Measurements from ENCODE around the gene ALDH3B2.

ALDH3B2 gene

DNA sequence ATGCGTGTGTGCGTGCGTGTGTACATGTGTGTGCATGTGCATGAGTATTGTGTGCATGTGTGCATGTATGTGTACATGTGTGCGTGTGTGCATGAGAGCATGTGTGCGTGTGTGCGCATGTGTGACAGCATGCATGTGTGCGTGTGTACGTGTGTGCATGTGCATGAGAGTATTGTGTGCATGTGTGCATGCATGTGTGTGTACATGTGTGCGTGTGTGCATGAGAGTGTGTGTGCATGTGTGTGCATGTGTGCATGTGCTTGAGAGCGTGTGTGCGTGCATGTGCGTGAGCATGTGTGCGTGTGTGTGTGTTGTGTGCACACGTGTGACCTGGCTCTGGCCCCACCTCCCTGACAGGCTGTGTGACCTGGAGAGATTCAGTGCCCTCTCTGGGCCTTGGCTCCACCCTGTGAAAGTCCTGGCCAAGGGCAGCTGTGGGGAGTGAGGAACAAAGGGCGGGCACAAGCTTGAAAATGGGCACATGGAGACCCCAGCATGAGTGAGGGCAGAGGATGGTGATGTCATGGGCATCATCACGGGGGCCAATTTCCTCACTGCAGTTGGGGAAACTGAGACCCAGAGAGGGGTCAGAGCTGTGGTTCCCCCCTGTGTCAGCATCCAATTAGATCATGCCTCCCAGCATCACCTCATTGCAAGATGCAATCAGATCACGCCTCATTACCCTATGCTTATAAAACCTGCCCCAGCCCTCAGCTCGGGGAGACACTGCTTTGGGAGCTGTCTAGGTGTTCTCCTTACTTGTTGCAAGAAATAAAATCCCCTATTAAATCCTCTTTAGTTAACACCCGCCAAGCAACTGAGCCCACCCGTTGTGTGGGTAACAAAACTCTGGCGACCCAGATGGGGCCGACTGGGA, 24.6 kb downstream of the ALDH3B2 start:
- Histone ChIP-seq H3K4me3 (ENCODE audit: low read length in 2 of 2) (peak overlapping the region; percentile 65 to 74), H3K27me3 (ENCODE audit: control insufficient read depth in 2 of 2, insufficient read depth in 2 of 2, low read length in 2 of 2) (peaks cover 0 to 2% of the 10 kb centered on the region in 2 donors), H3K4me1 (ENCODE audit: control insufficient read depth in 2 of 2, insufficient read depth in 2 of 2, low read length in 2 of 2) (peaks cover 29 to 31% of the 10 kb centered on the region in 2 donors), H3K36me3 (ENCODE audit: control insufficient read depth in 2 of 2, insufficient read depth in 2 of 2, low read length in 2 of 2) (no peaks in the 10 kb centered on the region), H3K9me3 (ENCODE audit: control insufficient read depth in 2 of 2, low read length in 2 of 2) (no peaks in the 10 kb centered on the region), H3K9ac (ENCODE audit: low read depth in 1 of 2, low read length in 2 of 2) (peak overlapping the region; percentile 56 to 63), H3K27ac (ENCODE audit: low read depth in 2 of 2, low read length in 2 of 2) (peak overlapping the region; percentile 61 to 78)

DNA sequence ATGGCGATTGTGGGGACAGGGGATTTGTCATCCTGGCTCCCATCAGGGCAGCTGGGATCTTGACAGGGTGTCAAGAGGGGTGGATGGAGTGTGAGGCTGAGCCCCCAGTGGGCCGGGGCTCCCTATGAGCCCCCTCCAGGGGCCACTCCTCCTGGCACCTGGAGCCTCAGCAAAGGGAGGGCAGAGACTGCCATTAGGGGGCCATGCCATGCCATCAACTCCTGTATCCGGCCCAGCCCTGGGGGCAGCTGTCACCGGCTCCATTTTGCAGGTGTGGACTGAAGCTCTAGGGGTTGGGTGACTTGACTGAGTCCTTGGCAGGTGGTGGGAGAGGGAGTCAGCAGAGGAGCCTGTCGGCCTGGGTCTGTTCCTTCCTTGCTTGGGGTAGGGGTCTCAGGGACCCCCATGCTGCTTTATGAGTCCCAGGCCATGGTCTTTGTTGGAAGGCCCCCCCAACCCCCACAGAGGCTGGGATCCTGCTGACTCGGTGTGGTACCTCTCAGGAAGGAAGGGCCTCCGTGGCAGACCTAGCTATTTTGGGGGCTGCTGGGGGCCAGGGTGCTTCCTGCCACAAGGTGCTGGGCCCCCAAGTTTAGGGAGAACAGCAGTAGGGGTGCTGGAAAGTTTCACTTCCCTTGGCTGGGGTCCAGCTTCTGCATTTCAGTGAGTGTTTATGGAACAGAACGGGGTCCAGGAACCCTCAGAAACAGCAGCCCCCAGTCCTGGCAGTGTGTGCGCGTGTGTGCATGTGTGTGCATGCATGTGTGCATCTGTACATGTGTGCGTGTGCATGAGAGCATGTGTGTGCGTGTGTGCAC, 25.4 kb downstream of the ALDH3B2 start:
- Histone ChIP-seq H3K4me3 (ENCODE audit: low read length in 2 of 2) (no peak overlapping the region), H3K27me3 (ENCODE audit: control insufficient read depth in 2 of 2, insufficient read depth in 2 of 2, low read length in 2 of 2) (peaks cover 0 to 2% of the 10 kb centered on the region in 2 donors), H3K36me3 (ENCODE audit: control insufficient read depth in 2 of 2, insufficient read depth in 2 of 2, low read length in 2 of 2) (no peaks in the 10 kb centered on the region), H3K9me3 (ENCODE audit: control insufficient read depth in 2 of 2, low read length in 2 of 2) (no peaks in the 10 kb centered on the region), H3K4me1 (ENCODE audit: control insufficient read depth in 2 of 2, insufficient read depth in 2 of 2, low read length in 2 of 2) (peaks cover 29 to 30% of the 10 kb centered on the region in 2 donors), H3K27ac (ENCODE audit: low read depth in 2 of 2, low read length in 2 of 2) (no peak overlapping the region), H3K9ac (ENCODE audit: low read depth in 1 of 2, low read length in 2 of 2) (no peak overlapping the region)

DNA sequence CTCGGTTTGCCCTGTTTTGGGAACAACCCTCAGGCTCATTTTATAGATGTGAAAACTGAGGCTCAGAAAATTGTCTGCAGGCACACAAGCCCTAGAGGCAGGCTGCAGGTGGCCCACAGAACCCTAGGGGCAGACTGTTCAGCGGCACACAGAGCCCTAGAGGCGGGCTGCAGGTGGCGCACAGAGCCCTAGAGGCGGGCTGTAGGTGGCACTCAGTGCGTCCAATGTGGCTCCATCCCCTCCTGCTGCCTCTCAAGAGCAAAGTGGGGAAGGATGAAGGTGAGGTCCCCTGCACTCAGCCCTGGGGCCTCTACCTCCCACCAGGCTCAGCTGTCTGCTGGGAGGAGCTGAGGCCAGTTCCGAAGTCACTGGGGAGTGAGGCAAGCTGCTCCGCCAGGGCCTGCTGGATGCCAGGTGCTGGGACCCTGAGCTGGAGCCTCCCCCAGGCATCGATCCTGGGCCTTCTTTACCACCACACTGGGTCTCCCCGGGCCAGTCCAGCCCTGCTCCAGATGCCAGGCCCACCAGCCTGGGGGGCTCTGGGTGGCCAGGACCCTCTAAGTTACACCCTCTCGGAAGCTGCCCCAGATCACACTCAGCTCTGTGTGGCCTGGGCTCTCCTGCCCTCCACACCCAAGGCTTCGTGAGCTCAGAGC, 26.2 kb downstream of the ALDH3B2 start:
- Histone ChIP-seq H3K4me1 (ENCODE audit: control insufficient read depth in 2 of 2, insufficient read depth in 2 of 2, low read length in 2 of 2) (peaks cover 29 to 30% of the 10 kb centered on the region in 2 donors), H3K4me3 (ENCODE audit: low read length in 2 of 2) (no peak overlapping the region), H3K27ac (ENCODE audit: low read depth in 2 of 2, low read length in 2 of 2) (no peak overlapping the region), H3K27me3 (ENCODE audit: control insufficient read depth in 2 of 2, insufficient read depth in 2 of 2, low read length in 2 of 2) (peaks cover 0 to 2% of the 10 kb centered on the region in 2 donors), H3K9me3 (ENCODE audit: control insufficient read depth in 2 of 2, low read length in 2 of 2) (no peaks in the 10 kb centered on the region), H3K9ac (ENCODE audit: low read depth in 1 of 2, low read length in 2 of 2) (no peak overlapping the region), H3K36me3 (ENCODE audit: control insufficient read depth in 2 of 2, insufficient read depth in 2 of 2, low read length in 2 of 2) (no peaks in the 10 kb centered on the region)

DNA sequence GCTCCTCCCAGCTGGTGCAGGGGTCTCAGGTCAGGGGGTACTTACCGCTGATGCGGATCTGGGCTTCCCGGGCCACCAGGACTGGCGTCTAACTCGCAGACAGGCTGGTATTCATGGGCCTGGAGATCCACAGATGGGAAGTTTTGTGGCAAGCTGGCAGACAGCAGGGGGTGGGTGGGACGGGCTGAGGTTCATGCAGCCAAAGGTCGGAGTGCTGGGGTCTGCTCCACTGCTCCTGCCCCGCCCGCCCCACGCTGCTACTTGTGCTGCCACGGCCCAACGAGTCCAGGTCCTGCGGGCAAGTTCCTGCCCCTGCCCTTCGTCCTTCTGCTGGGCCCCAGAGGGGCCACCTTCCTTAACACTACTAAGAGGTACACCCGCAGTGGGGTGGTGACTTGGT, 27.0 kb downstream of the ALDH3B2 start:
- Histone ChIP-seq H3K9ac (ENCODE audit: low read depth in 1 of 2, low read length in 2 of 2) (peak overlapping the region in 1 of 2 donors; percentile 60), H3K27me3 (ENCODE audit: control insufficient read depth in 2 of 2, insufficient read depth in 2 of 2, low read length in 2 of 2) (peaks cover 0 to 2% of the 10 kb centered on the region in 2 donors), H3K4me1 (ENCODE audit: control insufficient read depth in 2 of 2, insufficient read depth in 2 of 2, low read length in 2 of 2) (peaks cover 26 to 30% of the 10 kb centered on the region in 2 donors), H3K27ac (ENCODE audit: low read depth in 2 of 2, low read length in 2 of 2) (no peak overlapping the region), H3K36me3 (ENCODE audit: control insufficient read depth in 2 of 2, insufficient read depth in 2 of 2, low read length in 2 of 2) (no peaks in the 10 kb centered on the region), H3K4me3 (ENCODE audit: low read length in 2 of 2) (no peak overlapping the region), H3K9me3 (ENCODE audit: control insufficient read depth in 2 of 2, low read length in 2 of 2) (no peaks in the 10 kb centered on the region)

DNA sequence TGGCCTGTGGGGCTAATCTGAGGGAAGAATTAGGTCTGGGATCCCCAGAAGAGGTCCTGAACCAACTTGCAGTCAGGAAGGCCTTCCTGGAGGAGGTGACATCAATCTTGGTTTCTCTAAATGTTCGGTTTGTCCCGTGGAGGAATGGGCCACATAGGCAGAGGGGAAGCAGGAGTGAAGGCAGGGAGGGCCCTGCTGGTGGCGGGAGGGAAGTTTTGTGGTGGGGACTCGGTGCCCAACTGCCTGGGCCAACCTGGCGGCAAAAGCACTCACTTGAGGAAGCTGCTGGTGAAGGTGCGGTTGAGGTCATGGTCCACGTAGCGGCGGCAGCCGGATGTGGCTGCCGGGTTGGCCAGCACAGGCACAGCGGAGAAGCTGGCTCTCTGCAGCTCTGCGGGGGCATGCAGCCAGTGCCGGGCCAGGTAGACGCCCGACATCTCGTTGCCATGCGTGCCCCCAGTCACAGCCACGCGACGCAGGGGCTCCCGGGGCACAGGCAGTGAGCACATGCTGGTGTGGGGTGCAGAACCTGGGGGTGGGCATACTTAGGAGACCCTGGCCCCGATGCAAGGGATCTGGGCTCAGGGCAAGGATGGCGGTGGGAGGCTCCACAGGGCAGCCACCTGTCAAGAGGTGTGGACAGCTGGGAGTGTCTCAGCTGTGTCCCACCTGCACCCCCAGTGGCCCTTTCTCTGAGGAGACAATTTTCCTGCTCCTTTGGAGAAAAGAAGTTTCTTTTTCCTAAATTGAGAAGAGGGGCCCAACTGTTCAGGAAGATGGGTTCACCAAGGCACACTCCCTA, 27.7 kb downstream of the ALDH3B2 start:
- Histone ChIP-seq H3K27me3 (ENCODE audit: control insufficient read depth in 2 of 2, insufficient read depth in 2 of 2, low read length in 2 of 2) (peaks cover 0 to 2% of the 10 kb centered on the region in 2 donors), H3K27ac (ENCODE audit: low read depth in 2 of 2, low read length in 2 of 2) (peak overlapping the region; percentile 43 to 79), H3K36me3 (ENCODE audit: control insufficient read depth in 2 of 2, insufficient read depth in 2 of 2, low read length in 2 of 2) (no peaks in the 10 kb centered on the region), H3K9me3 (ENCODE audit: control insufficient read depth in 2 of 2, low read length in 2 of 2) (no peaks in the 10 kb centered on the region), H3K9ac (ENCODE audit: low read depth in 1 of 2, low read length in 2 of 2) (peak overlapping the region in 1 of 2 donors; percentile 60), H3K4me1 (ENCODE audit: control insufficient read depth in 2 of 2, insufficient read depth in 2 of 2, low read length in 2 of 2) (peaks cover 26 to 30% of the 10 kb centered on the region in 2 donors), H3K4me3 (ENCODE audit: low read length in 2 of 2) (peak overlapping the region in 1 of 2 donors; percentile 36)

DNA sequence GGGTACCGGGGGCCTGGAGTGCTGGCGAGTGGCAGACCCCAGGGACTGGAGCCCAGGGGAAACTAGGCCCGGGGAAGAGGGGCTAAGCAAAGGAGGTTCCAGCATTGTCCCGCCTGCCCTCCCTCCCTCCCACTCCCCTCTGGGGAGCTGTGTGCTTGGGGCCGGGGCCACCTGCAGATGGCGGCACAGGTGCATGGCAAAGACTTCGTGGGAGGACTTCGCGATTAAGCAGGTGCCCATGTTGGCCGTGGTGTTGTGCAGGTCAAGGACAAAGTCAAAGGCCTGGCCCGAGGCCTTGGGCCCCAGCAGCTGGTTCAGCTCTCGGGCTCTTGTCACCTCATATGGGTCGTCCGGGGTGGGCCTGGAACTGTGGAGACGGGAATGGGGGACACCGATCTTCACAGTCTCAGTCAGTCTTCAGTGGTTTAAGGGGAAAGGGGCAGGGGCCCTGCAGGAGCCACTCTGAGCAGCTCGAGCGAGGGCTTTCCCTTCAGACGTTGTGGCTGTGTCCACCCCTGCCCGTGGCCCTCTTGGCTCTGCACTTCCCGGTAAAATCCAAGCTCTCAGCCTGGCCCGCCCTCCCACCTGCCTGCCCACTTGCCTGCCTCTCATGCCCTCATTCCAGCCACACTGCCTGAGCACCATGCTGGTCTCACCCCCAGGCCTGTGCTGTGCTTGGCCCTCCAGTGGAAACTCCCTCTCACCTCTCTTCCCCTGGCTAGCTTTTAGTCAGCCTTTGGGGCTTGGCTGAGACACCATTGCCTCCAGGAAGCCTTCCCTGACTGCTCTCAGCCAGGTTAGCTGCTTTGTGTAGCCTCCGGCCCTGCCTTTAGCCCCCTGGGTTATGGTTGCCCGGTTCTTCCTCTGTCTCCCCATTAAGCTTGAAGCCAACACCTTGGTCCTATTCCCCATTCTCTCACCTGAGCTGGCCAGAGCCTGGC, 28.6 kb downstream of the ALDH3B2 start:
- Histone ChIP-seq H3K4me1 (ENCODE audit: control insufficient read depth in 2 of 2, insufficient read depth in 2 of 2, low read length in 2 of 2) (peaks cover 26 to 30% of the 10 kb centered on the region in 2 donors), H3K4me3 (ENCODE audit: low read length in 2 of 2) (no peak overlapping the region), H3K36me3 (ENCODE audit: control insufficient read depth in 2 of 2, insufficient read depth in 2 of 2, low read length in 2 of 2) (no peaks in the 10 kb centered on the region), H3K27me3 (ENCODE audit: control insufficient read depth in 2 of 2, insufficient read depth in 2 of 2, low read length in 2 of 2) (peaks cover 0 to 2% of the 10 kb centered on the region in 2 donors), H3K9me3 (ENCODE audit: control insufficient read depth in 2 of 2, low read length in 2 of 2) (no peaks in the 10 kb centered on the region), H3K9ac (ENCODE audit: low read depth in 1 of 2, low read length in 2 of 2) (peak overlapping the region in 1 of 2 donors; percentile 60), H3K27ac (ENCODE audit: low read depth in 2 of 2, low read length in 2 of 2) (peak overlapping the region; percentile 43 to 79)

DNA sequence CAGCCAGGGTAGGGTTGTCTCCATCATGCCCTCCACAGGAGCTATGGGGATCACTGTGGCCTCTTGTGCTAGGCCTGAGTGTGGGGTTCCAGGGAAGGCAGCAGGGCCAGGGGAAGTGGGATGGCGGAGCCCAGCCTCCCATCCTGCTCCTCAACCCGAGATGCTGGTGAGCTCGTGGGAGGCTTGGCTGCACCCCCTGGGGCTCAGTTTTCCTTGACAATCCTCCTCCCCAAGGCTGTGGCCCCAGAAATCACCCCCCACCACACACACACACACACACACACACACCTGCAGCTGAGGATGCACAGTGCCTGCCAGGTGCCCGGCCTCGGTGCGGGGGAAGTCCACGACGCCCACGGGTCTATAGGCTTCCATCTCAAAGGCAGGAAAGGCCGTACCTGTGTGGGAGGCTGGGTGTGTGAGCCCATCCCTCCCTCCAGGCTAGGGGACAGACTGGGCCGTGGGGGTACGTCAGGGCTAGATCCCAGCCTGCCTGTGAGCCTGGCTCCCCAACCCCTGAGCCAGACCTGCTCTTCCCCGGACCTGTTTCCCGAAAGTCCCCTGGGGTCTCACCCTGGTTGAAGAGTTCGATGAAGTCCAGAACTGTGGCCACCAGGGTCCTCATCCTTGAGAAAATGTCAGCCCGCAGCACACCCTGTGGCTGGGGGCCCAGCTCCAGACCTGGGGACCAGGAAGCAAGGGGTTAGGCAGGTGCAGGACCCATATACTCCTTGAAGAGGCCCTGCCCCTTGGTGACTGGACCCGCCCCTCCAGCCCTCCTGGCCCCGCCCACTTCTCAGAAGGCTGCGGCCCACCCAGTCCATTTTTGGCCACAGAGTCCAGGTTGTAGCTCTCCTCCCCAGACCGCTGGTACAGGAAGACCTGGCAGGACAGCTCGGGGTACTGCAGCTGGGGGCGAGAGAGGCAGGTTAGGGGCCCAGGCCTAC, 29.7 kb downstream of the ALDH3B2 start:
- H3K27me3 ChIP-seq (ENCODE audit: control insufficient read depth in 2 of 2, insufficient read depth in 2 of 2, low read length in 2 of 2): peaks cover 0 to 2% of the 10 kb centered on the region in 2 donors
- no peak overlapping the region for H3K27ac ChIP-seq (ENCODE audit: low read depth in 2 of 2, low read length in 2 of 2)
- H3K4me1 ChIP-seq (ENCODE audit: control insufficient read depth in 2 of 2, insufficient read depth in 2 of 2, low read length in 2 of 2): peaks cover 19 to 29% of the 10 kb centered on the region in 2 donors
- H3K36me3 ChIP-seq (ENCODE audit: control insufficient read depth in 2 of 2, insufficient read depth in 2 of 2, low read length in 2 of 2): no peaks in the 10 kb centered on the region
- H3K9me3 ChIP-seq (ENCODE audit: control insufficient read depth in 2 of 2, low read length in 2 of 2): no peaks in the 10 kb centered on the region
- H3K4me3 ChIP-seq (ENCODE audit: low read length in 2 of 2): no peak overlapping the region
- no peak overlapping the region for H3K9ac ChIP-seq (ENCODE audit: low read depth in 1 of 2, low read length in 2 of 2)

DNA sequence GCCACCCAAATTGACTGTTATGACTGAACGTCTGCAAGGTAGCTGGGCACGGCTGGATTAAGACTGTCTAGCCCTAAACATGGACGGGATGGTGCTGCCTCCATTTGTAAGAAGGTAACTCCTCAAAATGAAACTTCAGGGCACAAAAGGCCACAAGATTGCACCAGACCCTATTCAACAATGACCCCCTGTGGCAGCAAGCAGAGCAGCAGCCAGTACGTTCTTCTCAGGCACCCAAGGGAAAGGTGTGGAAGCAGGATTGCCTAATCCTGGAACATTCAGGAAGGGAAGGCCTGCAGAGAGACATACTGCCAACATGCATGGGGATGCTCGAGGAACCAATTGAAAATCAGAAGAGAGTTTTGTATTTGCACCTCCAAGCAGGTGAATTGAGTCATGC, 30.4 kb downstream of the ALDH3B2 start:
- Histone ChIP-seq H3K4me3 (ENCODE audit: low read length in 2 of 2) (no peak overlapping the region), H3K36me3 (ENCODE audit: control insufficient read depth in 2 of 2, insufficient read depth in 2 of 2, low read length in 2 of 2) (no peaks in the 10 kb centered on the region), H3K4me1 (ENCODE audit: control insufficient read depth in 2 of 2, insufficient read depth in 2 of 2, low read length in 2 of 2) (peaks cover 18 to 29% of the 10 kb centered on the region in 2 donors), H3K9ac (ENCODE audit: low read depth in 1 of 2, low read length in 2 of 2) (no peak overlapping the region), H3K9me3 (ENCODE audit: control insufficient read depth in 2 of 2, low read length in 2 of 2) (no peaks in the 10 kb centered on the region), H3K27me3 (ENCODE audit: control insufficient read depth in 2 of 2, insufficient read depth in 2 of 2, low read length in 2 of 2) (no peaks in the 10 kb centered on the region), H3K27ac (ENCODE audit: low read depth in 2 of 2, low read length in 2 of 2) (no peak overlapping the region)

Measured in mucosa of rectum (tissue), 2 donors.